T-helper 2 cell (primary cell): ENCODE measurements around the gene SCRT2.
A peak's percentile ranks its signal among the peaks of the same experiment; 100 is the strongest.
"Not testable (repeated sequence)": the region's sequence is repeated elsewhere in the genome, so short reads cannot be mapped to it uniquely, and the experiment has no call there.

Source experiments
- DNase-seq, 5 experiments: peaks; one replicate each; pipeline versions ENCODE4 v3.0.0 to v3.0.0-alpha.2; 2012 to 2022

SCRT2 gene

DNA sequence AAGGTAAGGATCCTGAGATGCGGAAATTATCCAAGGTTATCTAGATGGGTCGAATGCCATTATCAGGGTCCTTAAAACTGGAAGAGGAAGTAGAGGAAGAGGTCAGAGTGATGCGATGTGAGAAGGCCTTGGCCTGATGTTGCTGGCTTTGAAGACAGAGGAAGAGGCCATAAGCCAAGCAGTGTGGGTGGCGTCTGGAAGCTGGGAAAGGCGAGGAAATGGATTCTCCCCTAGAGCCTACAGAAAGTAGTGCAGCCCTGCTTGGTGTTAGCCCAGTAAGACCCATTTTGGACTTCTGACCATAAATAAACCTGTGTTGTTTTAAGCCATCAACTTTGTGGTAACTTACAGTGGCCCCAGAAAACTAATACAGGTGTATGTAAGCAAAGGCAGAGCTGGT lies 24.6 kb downstream of the SCRT2 start:
- DNase-seq, result no peak

DNA sequence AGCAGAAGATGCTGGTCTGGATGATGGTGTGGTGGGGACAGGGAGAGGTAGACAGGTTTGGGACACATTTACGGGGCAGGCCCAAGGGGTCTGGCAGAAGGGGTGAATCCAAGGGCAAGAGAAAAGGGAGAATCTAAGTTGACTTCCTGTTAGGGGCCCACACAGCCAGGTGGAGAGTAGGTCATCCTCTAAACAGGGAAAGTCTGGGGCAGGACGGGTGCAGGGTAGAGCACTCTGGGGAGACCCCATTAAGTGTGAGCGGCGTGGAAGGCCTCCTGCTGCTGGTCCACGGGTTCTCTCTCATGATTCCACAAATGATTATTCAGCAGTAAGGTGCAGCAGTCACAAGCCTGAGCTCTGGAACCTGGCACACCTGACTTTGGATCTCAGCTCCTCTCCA lies 25.3 kb downstream of the SCRT2 start:
- DNase-seq, result no peak

DNA sequence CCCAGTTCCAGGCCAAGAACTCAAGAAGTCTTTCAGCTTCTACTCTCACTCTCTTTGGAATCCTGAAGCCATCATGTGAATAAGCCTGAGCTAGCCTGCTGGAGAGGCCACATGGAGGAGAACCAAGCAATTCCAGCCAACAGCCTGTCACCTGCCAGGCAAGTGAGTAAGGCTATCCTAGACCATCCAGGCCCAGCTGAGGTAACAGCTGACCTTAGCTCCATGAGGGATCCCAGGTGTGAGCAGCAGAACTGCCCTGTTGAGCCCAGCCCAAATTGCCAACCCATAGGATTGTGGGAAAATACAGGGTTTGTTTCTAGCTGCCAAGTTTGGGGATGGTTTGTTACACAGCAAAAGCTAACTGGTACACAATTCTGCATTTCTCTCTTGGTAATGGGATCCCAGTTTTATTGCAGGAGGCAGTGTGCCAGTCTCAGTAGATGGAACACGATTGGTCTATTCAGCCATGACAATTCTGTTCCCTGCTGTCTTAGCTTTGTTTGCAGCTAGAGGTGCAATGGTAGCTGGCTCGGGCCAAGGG lies 28.1 kb downstream of the SCRT2 start:
- DNase-seq, result no peak

DNA sequence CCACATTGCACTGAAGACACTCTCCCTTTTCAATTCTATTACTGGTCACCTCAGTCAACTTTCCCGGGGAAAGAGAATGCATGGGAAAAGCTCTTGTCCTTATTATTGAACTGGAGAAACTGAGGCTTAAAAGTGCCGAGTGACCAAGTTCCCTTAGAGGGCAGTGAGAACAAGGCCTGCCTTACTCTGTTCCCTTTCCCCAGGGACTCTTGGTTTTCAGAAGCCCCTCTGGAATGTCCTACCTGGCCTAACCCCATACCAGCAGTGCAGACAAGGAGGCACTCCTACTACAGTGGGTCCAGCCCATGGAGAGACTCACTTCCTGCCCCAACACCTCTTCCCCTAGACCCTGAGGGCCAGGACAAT lies 28.8 kb downstream of the SCRT2 start:
- no peak for DNase-seq

DNA sequence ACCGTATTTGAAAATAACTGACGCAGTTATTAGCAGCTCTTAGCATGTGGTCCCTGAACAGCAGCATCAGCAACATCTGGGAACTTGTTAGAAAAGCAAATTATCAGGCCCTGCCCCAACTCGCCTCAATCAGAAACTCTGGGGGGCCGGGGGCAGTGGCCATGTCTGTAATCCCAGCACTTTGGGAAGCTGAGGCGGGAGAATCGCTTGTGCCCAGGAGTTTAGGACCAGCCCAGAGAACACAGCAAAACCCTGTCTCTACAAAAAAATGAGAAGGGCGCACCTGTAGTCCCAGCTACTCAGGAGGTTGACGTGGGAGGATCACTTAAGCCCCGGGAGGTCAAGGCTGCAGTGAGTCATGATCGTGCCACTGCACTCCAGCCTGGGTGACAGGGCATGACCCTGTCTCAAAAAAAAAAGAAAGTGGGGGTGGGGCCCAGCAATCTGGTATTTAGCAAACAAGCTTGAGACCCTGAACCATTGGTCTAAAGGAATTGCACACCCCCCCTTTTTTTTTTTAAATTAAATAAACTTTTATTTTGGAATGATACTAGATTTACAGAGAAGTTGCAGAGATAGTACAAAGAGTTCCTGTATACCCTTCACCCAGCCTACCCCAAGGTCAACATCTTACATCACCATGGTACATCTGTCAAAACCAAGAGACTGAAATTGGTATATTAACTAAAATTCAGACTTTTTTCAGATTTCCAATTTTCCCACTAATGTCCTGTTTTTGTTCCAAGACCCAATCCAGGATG lies 29.3 kb downstream of the SCRT2 start:
- DNase-seq, result no peak

DNA sequence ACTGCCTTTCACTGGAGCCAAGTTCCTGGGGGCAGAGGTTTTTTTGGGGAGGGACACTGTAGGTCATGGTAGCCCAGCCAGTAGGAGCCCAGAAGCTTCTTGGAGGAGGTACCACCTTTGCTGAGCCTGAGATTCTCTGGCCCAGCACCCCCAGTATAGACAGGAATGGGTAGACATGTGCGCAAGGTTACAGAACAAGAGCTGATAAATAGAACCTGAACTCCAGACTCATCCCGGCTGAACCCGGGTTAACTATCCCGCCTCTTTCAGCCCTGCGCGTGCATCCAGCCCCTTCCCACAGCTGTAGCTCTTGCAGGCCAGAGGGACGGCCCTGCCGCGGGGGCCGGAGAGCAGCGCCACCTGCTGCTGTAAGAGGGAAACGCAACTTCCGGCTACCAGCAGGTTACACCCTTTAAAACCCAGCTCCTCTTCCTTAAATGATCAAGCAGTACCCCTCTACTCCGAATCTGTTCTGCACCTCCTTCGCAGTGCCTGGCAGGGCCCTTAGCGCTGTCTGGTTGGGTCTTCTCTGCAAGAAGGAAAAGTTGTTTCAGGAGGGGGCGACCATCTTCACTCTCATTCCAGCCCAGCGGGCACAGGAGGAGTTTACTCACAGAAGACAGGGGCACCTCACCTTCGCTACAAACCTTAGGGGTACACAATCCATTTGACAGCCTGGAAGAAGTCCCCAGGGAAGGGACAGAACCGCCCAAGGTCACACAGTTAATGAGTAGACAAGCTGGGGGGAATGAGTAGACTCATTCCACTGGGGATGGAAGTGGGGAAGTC lies 30.1 kb downstream of the SCRT2 start:
- peak; percentile 27 to 66 (median 48) for DNase-seq

DNA sequence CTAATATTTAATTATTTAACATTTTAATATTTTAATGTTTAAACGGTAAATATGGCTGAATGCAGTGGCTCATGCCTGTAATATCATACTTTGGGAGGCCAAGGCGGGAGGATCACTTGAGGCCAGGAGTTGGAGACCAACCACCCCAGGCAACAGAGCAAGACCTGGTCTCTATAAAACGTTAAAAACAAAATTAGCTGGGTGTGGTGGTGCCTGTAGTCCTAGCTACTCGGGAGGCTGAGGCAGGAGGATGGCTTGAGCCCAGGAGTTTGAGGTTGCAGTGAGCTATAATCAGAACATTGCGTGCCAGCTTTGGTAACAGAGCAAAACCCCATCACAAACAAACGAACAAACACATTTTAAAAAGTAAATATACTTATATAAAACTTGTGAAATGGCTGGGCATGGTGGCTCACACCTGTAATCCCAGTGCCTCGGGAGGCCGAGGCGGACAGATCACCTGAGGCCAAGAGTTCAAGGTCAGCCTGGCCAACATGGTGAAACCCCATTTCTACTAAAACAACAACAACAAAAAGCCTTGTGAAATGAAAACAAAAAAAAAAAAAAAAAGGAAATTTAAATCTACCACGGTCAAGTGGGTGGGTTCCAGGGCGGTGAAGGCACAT lies 30.8 kb downstream of the SCRT2 start:
- no peak for DNase-seq

DNA sequence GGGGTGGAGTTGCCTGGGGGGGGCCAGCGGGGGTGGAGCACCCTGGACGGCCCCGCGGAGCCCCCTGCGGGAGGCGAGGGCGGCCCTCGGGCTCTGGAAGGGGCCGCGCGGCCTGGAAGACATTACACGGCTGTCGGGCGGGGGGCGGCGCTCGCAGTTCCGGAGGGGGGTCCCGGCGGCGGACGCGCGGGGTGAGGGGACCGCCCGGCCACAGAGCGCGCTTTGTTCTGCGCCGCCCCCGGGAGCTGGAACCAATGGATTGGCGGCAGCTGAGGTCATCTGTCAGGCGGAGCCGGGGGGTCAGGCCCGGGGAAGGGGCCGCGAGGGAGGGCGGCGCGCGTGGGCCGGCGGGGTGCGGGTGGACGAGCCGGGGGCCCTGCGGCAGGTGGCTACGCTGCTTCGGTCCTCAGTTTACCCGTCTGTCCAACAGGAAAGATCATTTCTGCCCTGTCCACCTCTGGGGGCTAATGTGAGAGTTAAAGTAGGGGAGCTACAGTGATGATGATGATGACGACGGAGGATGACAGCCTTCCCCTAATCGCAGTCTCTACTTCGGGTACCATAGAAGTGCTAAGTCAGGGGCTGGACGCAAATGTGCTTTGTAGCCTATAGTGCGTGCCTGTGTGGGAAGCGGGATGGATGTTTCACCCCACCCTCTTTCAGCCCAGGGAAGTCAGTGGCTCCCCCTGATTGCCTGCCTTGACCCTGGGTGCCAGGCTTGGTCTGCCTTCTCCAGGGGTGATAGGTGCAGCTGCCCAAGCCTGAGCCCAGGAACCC lies 33.0 kb downstream of the SCRT2 start:
- no peak for DNase-seq

DNA sequence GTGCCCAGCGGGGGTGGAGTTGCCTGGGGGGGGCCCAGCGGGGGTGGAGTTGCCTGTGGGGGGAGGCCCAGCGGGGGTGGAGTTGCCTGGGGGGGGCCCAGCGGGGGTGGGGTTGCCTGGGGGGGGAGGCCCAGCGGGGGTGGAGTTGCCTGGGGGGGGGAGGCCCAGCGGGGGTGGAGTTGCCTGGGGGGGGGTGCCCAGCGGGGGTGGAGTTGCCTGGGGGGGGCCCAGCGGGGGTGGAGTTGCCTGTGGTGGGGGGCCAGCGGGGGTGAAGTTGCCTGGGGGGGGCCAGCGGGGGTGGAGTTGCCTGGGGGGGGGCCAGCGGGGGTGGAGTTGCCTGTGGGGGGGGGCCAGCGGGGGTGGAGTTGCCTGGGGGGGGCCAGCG lies 33.6 kb downstream of the SCRT2 start:
- not testable (repeated sequence) for DNase-seq

DNA sequence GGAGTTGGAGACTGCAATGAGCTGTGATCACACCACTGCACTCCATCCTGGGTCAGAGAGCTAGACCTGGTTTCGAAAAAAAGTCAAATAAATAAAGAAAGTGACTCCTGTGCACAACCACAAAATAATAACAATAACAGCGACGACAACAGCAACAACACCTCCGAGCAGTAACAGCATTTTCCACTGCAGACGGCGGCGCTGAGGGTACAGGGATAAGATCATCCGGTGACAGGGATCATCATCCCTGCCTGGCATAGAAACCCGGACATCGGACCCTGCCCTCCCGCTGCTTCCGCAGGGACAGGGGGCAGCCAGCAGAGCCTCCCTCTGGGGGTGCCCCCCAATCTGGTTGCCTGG lies 34.1 kb downstream of the SCRT2 start:
- no peak for DNase-seq

DNA sequence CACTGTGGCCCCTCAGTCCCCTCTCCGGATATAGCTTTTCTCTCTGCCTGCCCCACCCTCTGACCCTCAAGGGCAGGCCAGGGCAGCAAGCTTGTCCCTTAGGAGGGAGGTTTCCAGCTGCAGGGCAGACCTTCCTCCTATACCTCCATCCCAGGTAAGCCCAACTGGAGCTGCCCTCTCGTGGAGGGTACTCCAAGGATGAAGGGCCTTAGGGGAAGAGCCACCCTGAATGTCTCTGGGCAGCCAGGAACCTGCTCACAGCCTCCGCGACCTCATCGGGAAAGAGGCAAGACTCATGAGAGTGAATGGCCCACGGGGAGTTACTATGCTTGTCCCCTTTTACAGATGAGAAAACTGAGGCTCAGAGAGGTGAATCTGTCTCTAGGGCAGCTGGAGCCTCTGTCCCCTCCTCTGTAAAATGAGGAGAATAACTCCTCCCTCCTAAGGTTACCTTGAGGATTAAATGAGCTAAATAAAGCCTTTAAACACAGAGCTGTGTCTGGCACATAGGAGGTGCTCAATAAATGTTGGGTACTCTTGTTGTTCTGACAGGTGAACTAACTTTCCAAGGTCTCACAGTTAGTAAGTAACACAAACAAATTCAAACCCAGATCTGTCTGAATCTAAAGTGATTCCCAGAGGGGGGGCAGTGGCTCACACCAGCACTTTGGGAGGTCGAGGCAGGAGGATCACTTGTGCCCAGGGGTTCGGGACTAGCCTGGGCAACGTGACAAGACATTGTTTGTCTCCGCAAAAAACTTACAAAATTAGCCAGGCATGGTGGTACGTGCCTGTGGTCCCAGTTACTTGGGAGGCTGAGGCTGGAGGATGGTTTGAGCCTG lies 34.7 kb downstream of the SCRT2 start:
- DNase-seq, result no peak

DNA sequence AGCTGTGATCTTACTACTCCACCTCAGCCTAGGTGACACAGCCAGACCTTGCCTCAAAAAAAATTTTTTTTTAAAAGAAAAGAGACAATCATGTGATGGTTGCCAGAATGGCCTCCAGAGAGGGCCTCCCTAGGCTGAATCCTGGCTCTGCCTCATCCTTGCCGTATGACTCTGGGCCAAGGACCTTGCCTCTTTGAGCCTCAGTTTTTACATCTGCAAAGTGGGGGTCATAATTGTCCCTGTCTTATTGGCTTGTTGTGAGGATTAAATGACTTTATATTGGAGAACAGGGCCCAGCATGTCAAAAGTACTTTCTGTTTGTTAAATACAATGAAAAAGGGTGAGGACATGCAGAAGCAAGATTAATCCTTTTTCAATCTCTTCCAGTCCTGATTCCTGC lies 37.0 kb downstream of the SCRT2 start:
- DNase-seq, result no peak

DNA sequence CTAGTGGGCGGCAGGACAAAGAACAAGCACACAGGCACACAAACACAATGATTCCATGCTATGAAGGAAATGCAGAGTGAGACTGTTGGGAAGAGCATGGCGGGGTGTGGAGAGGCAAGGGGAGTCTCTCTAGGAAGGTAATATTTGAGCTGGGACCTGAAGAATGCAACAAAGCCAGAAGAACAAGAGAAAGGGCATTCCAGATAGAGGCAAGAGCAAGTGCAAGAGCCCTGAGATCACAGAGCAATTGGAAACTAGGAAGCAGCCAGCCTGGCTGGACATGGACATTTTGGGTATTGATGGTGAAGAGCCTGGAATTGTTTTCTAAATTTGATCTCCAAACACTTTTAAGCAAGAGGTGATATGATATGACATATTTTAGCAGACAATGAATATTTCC lies 38.0 kb downstream of the SCRT2 start:
- no peak for DNase-seq

DNA sequence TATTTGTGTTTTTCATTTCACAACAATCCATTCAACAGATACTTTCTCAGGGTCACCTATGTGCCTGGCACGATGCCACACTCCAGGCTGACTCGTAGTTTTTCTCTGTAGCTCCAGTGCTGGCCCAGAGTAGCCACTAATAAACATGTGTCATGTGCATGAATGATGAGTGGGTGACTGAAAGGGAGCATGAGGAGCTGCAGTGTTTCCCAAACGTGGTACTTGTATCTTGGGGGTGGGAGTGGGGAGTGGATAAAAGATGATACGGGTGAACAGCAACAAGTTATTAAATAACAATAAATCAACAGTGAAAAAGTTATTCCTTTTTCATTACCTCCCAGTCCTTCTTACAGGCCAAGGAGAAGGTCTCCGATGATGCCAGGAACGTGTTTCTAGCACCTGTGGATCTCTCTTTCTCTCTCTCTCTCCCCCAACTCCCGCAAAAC lies 39.7 kb downstream of the SCRT2 start:
- no peak for DNase-seq

DNA sequence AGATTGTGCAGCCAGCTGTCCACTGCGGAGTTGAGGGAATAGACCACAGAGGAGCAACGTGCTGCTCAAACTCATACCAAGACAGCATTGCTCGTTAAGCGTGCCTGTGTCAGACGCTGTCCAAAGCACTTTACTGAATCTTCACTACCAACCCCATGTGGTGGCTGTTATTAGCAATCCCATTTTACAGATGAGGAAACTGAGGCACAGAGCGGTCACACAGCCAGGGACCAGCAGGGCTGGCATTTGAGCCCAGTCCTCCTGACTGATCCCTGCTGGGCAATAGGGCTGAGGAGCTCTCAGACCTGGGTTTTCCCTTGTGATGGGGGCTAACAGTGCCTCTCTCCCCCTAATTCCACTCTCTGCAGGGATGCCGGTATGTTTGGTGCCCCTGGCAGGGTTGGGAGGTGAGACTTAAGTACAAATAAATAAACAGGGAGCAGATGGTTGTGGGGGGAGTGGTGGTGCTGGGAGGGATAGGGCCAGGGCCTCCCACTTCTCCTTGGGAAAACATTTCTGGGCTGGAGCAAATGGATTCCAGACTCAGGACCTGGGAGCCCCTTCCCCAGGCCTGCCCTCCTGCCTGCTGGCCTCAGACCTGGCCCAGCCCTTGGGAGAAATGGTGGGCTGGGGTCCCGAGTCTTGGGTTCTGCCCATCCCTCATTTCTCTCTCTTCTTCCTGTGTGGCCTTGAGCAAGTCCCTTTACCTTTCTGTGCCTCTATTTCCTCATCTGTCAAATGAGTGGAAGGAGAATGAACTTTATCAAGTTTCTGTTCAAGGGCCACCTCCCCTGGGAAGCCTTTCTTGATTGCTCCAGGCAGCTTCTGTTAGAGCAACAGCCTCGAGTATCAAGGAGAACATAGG lies 40.3 kb downstream of the SCRT2 start:
- no peak for DNase-seq

DNA sequence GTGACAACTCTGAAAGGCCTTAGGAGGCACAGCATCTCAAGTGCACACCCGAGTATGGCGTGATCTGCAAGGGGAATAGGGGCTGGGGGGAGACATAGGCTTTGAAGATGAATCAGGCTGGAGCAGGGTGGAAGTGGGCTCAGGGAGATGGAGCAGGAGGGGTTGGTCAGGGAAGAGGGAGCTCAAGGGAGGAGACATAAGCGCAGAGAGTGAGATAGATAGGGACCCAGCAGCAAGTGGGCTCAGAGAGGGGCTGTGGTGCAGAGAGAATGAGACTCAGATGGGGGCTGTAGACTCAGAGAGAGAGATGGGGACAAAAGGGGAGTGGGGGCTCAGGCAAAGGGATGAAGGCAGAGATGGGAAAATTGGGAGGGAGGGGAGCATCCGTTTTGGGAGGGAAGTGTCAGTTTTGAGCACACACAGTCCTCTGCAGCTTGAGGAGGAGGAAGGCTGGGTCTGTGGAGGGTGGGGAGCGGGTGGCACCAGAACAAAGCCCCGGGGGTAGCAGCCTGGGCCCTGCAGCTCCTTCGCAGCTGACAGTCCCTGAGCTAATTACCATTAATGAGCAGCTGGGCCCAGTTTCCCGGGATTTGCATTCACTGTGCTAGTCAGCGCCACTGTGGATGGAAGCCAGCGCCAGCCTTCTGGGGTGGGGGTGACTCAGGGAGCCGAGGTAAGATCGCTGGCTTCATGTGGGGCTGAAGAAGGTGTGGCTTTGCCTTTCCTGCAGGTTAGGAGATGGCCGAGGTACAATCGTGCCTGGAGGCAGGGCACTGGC lies 41.3 kb downstream of the SCRT2 start:
- no peak for DNase-seq

DNA sequence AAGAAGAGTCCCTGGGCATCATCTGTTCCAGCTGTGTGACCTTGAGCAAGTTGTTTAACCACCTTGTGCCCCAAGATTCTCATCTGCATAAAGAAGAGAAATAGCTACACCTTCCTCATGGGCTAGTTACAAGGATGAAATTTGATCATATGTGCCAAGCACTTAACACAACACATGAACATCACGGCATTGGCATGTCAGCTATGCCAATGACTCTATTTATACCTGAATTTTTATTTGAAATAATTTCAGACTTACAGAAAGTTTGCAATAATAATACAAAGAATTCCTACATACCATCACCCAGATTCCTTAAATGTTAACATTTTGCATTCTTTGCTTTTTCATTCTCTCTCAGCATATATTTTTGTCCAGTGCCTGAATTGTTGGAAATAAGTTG lies 44.5 kb downstream of the SCRT2 start:
- no peak for DNase-seq

DNA sequence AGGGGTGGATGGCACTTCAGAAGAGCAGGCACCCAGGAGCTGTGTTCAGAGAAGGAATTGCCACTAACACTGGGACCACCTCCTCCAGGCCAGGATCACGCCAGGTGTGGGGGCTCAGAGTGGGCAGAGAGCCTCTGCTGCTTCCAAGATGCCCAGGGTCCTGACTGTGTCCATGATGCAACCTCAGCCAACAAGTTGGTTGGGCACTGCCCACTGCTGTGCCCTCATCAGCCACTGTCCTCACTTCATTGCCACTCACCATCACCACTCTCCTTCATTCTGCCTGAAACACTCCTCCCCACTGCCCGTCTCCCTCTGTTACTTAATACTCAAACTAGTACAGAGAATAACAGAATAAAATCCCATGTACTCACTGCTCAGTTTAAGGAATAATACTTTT lies 49.0 kb downstream of the SCRT2 start:
- DNase-seq, result no peak

DNA sequence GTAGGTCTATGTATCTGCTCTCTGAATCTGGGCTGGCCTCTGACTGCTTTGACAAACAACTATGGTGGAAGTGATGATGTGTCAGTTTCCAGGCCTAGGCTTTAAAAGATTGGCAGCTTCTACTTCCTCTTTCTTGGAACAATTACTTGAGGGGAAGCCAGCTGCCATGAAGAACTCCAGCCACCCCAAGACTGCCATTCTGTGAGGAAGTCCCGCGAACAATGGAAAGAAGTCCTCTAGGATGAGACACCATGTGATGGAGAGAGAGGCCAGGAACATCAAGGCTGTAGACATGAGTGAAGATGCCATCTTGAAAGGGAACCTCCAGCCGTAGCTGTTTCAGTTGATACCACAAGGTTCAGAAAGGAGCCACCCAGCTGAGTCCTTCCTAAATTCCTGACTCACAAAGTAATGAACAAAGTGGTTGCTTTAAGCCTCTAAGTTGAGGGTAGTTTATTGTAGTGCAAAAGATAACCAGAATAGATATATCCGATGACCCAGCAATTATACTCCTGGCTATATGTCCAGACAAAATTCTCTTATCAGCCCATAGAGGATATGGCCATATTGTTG lies 50.2 kb downstream of the SCRT2 start:
- no peak for DNase-seq

DNA sequence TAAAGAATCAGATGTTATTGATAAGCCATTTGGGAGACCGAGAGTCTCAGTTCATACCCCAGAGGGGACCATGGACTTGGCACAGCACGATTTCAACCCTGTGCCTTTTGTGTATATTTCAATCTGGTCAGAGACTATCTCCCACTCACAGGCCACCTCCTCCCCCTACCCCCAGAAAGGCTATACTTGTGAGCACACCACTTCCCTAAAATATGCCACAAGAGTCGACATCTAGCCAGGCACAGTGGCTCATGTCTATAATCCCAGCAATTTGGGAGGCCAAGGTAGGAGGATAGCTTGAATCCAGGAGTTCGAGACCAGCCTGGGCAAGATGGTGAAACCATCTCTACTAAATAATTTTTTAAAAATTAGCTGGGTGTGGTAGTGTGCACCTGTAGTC lies 51.9 kb downstream of the SCRT2 start:
- DNase-seq, result no peak
